Measurements from ENCODE around the gene RELT. TPM values are rescaled to one million over a fixed set of nuclear protein-coding genes. Genes with fewer than 3 reads are reported as not detected.
A peak's percentile ranks its signal among the peaks of the same experiment; 100 is the strongest.

The RELT gene
- total and polyA plus RNA-seq, 9 of the 15 experiments (the other 6 are each of a cell fraction or from before 2014, with no cell fraction given): 1.1 to 20.2 (median 7.4) TPM

GRCh38 chr11:73361953-73362776 is 14.0 kb upstream of the RELT start (continued):
- TF ChIP-seq CTBP1 (IDR thresholded peaks at IDR 0.05; ENCODE audit: borderline replicate concordance) (peak; percentile 52; the same call in 1 of the 2 replicates), ZFP91 (CRISPR knock-in tag; IDR thresholded peaks at IDR 0.05) (no peak), THAP7 (CRISPR knock-in tag; IDR thresholded peaks at IDR 0.05) (no peak), MAX (CRISPR knock-in tag; IDR thresholded peaks at IDR 0.05) (peak; percentile 59), RBM34 (IDR thresholded peaks at IDR 0.05; ENCODE audit: borderline replicate concordance, insufficient read depth, low read length) (0 out of 2 replicates have a peak, but pooled peaks have one; percentile 25), STAT6 (CRISPR knock-in tag; IDR thresholded peaks at IDR 0.05) (no peak), ATF7 (IDR thresholded peaks at IDR 0.05) (peak; percentile 22; the same call in 1 of the 2 replicates), ZNF143 (CRISPR knock-in tag; IDR thresholded peaks at IDR 0.05) (peak; percentile 17; the same call in 1 of the 2 replicates), KLF10 (CRISPR knock-in tag; IDR thresholded peaks at IDR 0.05) (no peak), ZNF282 (CRISPR knock-in tag; IDR thresholded peaks at IDR 0.05) (0 out of 2 replicates have a peak, but pooled peaks have one; percentile 44), ETS1 (conservative IDR thresholded peaks at IDR 0.05; ENCODE audit: control insufficient read depth, low read depth, low read length) (0 out of 2 replicates have a peak, but pooled peaks have one; percentile 38), ARID4B (CRISPR knock-in tag; IDR thresholded peaks at IDR 0.05) (peak; percentile 70), ZBTB7A (IDR thresholded peaks at IDR 0.05; ENCODE audit: borderline replicate concordance, control insufficient read depth, low read depth, low read length) (0 out of 2 replicates have a peak, but pooled peaks have one; percentile 36), ATF1 (CRISPR knock-in tag; IDR thresholded peaks at IDR 0.05) (no peak), ATF1 (tag; IDR thresholded peaks at IDR 0.05) (peak; percentile 16; the same call in 1 of the 2 replicates), NCOA6 (IDR thresholded peaks at IDR 0.05) (peak; percentile 12; the same call in 1 of the 2 replicates)

All from K562 (cell line).